ENCODE data around the gene ABCC8. TPM values are rescaled to one million over a fixed set of nuclear protein-coding genes. Genes with fewer than 3 reads are reported as not detected.

The ABCC8 gene
- total RNA-seq, 1 donor from 2014 or later = 0.83 TPM

GRCh38 chr11:17368551-17368950, 108.1 kb downstream of the ABCC8 start:
- no peak for DNase-seq (ENCODE audit: low spot score)
- ATAC-seq = no peak

GRCh38 chr11:17366495-17366894, 110.2 kb downstream of the ABCC8 start:
- ATAC-seq = no peak
- DNase-seq (ENCODE audit: low spot score) = no peak

GRCh38 chr11:17354601-17354991, 122.0 kb downstream of the ABCC8 start:
- ATAC-seq = peak; percentile 60
- peak; percentile 64 for DNase-seq (ENCODE audit: low spot score)

GRCh38 chr11:17353821-17354600, 122.6 kb downstream of the ABCC8 start:
- DNase-seq (ENCODE audit: low spot score) (no peak), ATAC-seq (no peak)

GRCh38 chr11:17352950-17353820, 123.5 kb downstream of the ABCC8 start:
- ATAC-seq = peak; percentile 76
- DNase-seq (ENCODE audit: low spot score) = peak; percentile 64

- DNase-seq (ENCODE audit: low spot score) (peak; percentile 74), ATAC-seq (peak; percentile 75)
Measured at GRCh38 chr11:17351510-17352176, 125.0 kb downstream of the ABCC8 start, which contains the start of gene NCR3LG1. Gene NCR3LG1, plus strand, starts transcription at chr11:17351800. Its CDS starts 170 bp downstream, at chr11:17351970.

- DNase-seq (ENCODE audit: low spot score) (no peak), ATAC-seq (no peak)
Measured at GRCh38 chr11:17351172-17351509, 125.5 kb downstream of the ABCC8 start.

- ATAC-seq (no peak), DNase-seq (ENCODE audit: low spot score) (no peak)
Measured at GRCh38 chr11:17350455-17351171, 126.0 kb downstream of the ABCC8 start.

- no peak for DNase-seq (ENCODE audit: low spot score)
- no peak for ATAC-seq
Measured at GRCh38 chr11:17347676-17348075, 129.0 kb downstream of the ABCC8 start.

GRCh38 chr11:17343907-17344306, 132.7 kb downstream of the ABCC8 start:
- DNase-seq (ENCODE audit: low spot score) (no peak), ATAC-seq (no peak)

- DNase-seq (ENCODE audit: low spot score) (no peak), ATAC-seq (no peak)
Measured at GRCh38 chr11:17343257-17343656, 133.4 kb downstream of the ABCC8 start.

Other genes with a start within 250 kb of the ABCC8 start
- 114 TPM for gene NUCB2, start 200.1 kb downstream of the ABCC8 start, total RNA-seq
- 0.35 TPM for gene NCR3LG1, start 125.0 kb downstream of the ABCC8 start, total RNA-seq
- gene KCNJ11, start 88.2 kb downstream of the ABCC8 start, total RNA-seq = 4.0 TPM
- 1.2 TPM for gene USH1C, start 67.6 kb upstream of the ABCC8 start, total RNA-seq
- not detected for gene OTOG, start 70.4 kb upstream of the ABCC8 start, total RNA-seq
- gene MYOD1, start 242.7 kb upstream of the ABCC8 start, total RNA-seq = not detected